D721Med (cell line): ENCODE data around the gene NIPAL1.

ENCODE experiments used
- DNase-seq: peaks from one replicate; pipeline ENCODE4 v3.0.0; 2011; ENCODE audit warnings: low spot score; ENCODE audit not compliant: insufficient read length
- FAIRE-seq: peaks from 2 replicates; lab custom pipeline; 2011; peaks lifted over from hg19 to GRCh38; lab: Jason Lieb, UNC
- CTCF ChIP-seq: IDR thresholded peaks from 2 replicates; pipeline ENCODE4 v1.5.1; 2012; ENCODE audit warnings: mild to moderate bottlenecking, control low read depth; ENCODE audit not compliant: insufficient read depth; ENCODE audit errors: missing control alignments

NIPAL1 gene

GRCh38 chr4:48043504-48043903, 26.9 kb downstream of the NIPAL1 start:
- DNase-seq (no peak), FAIRE-seq (no peak)
- TF ChIP-seq CTCF, result no peak

- no peak for TF ChIP-seq CTCF
- no peak for DNase-seq
- FAIRE-seq, result no peak
These were observed 27.7 kb downstream of the NIPAL1 start for GRCh38 chr4:48044298-48044697.

- FAIRE-seq (no peak), DNase-seq (no peak)
- TF ChIP-seq CTCF, result no peak
These were observed 29.5 kb downstream of the NIPAL1 start for GRCh38 chr4:48046059-48046458.

GRCh38 chr4:48047421-48047844, 30.9 kb downstream of the NIPAL1 start:
- TF ChIP-seq CTCF, result no peak
- FAIRE-seq (no peak), DNase-seq (no peak)

- no peak for TF ChIP-seq CTCF
- no peak for FAIRE-seq
- DNase-seq, result no peak
These were observed 31.3 kb downstream of the NIPAL1 start for GRCh38 chr4:48047896-48048295.

- no peak for DNase-seq
- TF ChIP-seq CTCF, result no peak
- FAIRE-seq, result no peak
These were observed 32.9 kb downstream of the NIPAL1 start for GRCh38 chr4:48049483-48049882.

- TF ChIP-seq CTCF, result no peak
- FAIRE-seq (no peak), DNase-seq (no peak)
These were observed 34.5 kb downstream of the NIPAL1 start for GRCh38 chr4:48051078-48051477.
